Bronchial epithelial cell (primary cell): ENCODE data around the gene SCARF2. TPM values are rescaled to one million over a fixed set of nuclear protein-coding genes. Genes with fewer than 3 reads are reported as not detected.
"Not testable (repeated sequence)": the region's sequence is repeated elsewhere in the genome, so short reads cannot be mapped to it uniquely, and the experiment has no call there.

ENCODE experiments used
- DNase-seq: peaks from one replicate; pipeline ENCODE4 v3.0.0-alpha.2; 2010; ENCODE audit warnings: low read depth
- FAIRE-seq: peaks from 2 replicates; lab custom pipeline; 2011; peaks lifted over from hg19 to GRCh38; lab: Jason Lieb, UNC
- H3K27me3 ChIP-seq: 2 replicates; pipeline ENCODE4 v1.5.1; 2011; ENCODE audit warnings: low read length; ENCODE audit not compliant: control insufficient read depth, insufficient read depth
- H3K36me3 ChIP-seq: 2 replicates; pipeline ENCODE4 v1.5.1; 2011; ENCODE audit warnings: low read length; ENCODE audit not compliant: control insufficient read depth, insufficient read depth
- H3K4me3 ChIP-seq: 2 replicates; pipeline ENCODE4 v1.5.1; 2011; ENCODE audit warnings: mild to moderate bottlenecking, low read depth, low read length, control low read depth
- total RNA-seq: library from RNA; depleted of rRNA; stranded (reverse); fragments of >200 nt; gene quantifications from 2 replicates; pipeline ENCODE4 v1.2.1, GENCODE V29; 2014
- TF ChIP-seq, protein P1 (sequence below): IDR thresholded peaks from 2 replicates; pipeline ENCODE4 v1.5.1; 2011; ENCODE audit warnings: mild to moderate bottlenecking, moderate library complexity, low read length, control low read depth, inconsistent platforms; ENCODE audit not compliant: insufficient read depth, severe bottlenecking

Gene SCARF2
- total RNA-seq, 1 donor from 2014 or later = 0.53 TPM

DNA sequence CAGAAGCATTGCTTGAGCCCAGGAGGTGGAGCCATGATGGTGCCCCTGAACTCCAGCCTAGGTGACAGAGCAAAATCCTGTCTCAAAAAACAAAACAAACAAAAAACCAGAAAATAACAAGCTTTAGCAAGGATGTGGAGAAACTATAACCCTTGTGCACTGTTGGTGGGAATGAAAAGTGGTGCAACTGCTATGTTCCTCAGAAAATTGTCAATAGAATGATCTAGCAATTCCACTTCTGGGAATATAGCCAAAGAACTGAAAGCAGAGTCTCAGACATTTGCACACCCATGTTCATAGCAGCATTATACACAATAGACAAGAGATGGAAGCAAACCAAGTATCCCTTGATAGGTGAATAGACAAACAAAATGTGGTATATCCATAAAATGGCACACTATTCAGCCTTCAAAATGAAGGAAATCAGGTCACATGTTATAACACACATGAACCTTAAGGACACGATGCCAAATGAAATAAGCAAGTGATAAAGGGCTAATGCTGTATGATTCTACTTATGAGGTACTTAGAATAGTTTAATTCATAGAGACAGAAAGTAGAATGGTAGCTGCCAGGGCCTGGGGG is 42.1 kb upstream of the SCARF2 start:
- FAIRE-seq (no peak), DNase-seq (no peak)
- Histone ChIP-seq H3K4me3 (no peak overlapping the region), H3K36me3 (no peaks in the 10 kb centered on the region), H3K27me3 (no peaks in the 10 kb centered on the region)
- TF ChIP-seq, protein P1, sequence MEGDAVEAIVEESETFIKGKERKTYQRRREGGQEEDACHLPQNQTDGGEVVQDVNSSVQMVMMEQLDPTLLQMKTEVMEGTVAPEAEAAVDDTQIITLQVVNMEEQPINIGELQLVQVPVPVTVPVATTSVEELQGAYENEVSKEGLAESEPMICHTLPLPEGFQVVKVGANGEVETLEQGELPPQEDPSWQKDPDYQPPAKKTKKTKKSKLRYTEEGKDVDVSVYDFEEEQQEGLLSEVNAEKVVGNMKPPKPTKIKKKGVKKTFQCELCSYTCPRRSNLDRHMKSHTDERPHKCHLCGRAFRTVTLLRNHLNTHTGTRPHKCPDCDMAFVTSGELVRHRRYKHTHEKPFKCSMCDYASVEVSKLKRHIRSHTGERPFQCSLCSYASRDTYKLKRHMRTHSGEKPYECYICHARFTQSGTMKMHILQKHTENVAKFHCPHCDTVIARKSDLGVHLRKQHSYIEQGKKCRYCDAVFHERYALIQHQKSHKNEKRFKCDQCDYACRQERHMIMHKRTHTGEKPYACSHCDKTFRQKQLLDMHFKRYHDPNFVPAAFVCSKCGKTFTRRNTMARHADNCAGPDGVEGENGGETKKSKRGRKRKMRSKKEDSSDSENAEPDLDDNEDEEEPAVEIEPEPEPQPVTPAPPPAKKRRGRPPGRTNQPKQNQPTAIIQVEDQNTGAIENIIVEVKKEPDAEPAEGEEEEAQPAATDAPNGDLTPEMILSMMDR = no peak

DNA sequence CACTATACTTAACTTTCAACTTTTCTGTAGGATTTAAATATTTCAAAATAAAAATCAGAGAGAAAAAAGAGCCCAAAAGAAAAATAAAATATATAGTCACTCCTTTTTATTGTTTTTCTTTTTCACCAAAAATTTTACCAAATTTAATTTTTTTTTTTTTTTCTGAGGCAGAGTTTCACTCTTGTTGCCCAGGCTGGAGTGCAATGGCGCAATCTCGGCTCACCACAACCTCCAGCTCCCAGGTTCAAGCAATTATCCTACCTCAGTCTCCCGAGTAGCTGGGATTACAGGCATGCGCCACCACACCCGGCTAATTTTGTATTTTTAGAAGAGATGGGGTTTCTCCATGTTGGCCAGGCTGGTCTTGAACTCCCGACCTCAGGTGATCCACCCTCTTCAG is 40.4 kb upstream of the SCARF2 start:
- H3K4me3 ChIP-seq, FAIRE-seq, DNase-seq, H3K27me3 ChIP-seq, H3K36me3 ChIP-seq: not testable (repeated sequence)

DNA sequence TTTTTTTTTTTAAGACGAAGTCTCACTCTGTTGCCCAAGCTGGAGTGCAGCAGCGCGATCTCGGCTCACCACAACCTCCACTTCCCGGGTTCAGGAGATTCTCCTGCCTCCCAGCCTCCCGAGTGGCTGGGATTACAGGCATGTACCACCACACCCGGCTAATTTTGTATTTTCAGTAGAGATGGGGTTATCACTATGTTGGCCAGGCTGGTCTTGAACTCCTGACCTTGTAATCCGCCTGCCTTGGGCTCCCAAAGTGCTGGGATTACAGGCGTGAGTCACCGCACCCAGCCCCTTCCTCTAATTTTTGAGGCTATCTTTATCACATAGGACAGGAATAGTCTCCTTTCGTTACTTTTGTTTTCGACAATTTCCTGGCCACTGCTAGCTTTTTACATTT is 37.9 kb upstream of the SCARF2 start:
- not testable (repeated sequence) for H3K27me3 ChIP-seq, DNase-seq, H3K4me3 ChIP-seq, FAIRE-seq, H3K36me3 ChIP-seq

DNA sequence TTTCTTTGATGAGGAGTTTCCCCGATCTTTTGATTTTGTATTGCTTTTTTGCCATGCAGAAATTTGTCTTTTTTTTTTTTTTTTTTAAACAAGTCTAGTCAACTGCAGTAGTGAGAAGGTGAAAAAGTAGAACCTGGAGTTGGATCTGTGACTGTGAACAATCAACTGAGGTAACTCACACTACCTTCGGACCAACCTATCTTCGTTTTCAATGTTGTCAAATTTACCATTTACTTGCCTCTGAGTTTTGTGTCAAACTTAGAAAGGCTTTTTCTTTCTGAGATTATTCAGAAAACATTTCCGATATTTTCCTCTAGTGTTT is 37.5 kb upstream of the SCARF2 start:
- no peaks in the 10 kb centered on the region for H3K27me3 ChIP-seq
- no peak overlapping the region for H3K4me3 ChIP-seq
- TF ChIP-seq, protein P1 = no peak
- FAIRE-seq (no peak), DNase-seq (no peak)
- peaks cover 8% of the 10 kb centered on the region for H3K36me3 ChIP-seq

DNA sequence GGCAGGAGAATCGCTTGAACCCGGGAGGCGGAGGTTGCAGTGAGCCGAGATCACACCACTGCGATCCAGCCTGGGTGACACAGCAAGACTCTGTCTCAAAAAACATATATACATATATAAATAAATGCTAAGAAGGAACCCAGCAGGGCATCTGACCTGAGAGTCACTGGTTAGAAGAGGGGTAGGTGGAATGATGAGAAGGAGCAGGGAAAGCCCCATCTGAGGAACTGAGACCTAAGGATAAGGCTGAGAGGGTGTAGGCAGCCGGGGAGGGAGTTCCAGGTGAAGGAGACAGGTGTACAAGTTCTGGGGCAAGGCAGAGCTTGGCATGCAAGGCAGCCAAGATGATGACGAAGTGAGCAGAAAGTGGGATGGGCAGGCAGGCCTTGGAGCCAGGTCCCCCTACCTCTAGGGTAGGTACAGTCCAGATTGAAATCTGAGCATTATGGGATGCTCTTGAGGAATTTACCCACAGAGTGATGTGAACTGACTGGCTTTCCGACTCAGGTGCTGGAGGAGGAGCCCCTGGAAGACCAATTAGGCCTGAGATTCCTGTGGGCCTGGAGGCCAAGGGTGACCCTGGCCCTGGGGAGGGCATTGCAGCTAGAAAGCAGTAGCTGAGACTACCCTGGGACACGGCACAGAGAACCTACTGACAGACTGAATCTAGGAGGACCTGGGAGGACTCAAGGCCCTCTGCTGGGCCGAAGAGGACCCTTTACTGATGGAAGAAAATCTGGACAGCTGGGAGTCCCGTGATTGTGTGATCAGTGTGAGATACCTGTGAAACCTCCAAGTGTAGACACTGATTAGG is 35.2 kb upstream of the SCARF2 start:
- no peak for DNase-seq
- peaks cover 10% of the 10 kb centered on the region for H3K36me3 ChIP-seq
- TF ChIP-seq, protein P1 = no peak
- H3K27me3 ChIP-seq = no peaks in the 10 kb centered on the region
- H3K4me3 ChIP-seq = no peak overlapping the region
- FAIRE-seq = no peak

DNA sequence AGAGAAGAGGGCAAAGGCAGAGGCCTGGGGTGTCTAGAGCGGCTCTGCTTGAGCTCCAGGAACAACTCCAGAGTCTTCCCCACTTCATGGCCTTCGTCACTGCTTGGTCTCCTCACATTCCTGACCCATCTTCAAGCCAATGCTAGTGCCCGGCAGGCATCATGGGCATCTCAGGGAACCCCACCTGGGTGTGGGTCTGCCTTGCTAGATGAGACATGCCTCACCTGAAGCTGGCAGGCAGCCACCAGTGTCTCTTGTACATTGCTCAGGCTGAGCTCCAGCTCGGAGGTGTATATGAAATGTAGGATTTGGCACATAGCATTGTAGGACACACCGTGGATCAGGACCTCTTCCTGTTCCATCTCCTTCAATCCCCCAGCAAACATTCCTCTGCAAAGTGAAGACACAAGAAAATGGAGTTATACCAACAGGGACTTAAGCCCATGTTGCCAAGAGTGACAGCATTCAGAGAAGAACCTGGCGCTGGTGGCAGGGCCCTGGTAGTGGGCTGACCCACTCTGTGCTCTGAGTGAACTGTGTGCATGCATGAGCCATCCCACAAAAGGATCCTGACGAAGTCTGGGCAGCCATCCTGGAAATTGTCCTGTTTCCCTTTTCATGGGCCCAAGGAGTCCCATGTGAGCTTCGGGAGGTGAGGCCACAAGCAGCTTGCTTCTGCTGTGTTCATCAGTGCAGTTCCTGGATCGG is 33.7 kb upstream of the SCARF2 start:
- TF ChIP-seq, protein P1 = no peak
- peaks cover 10% of the 10 kb centered on the region for H3K36me3 ChIP-seq
- no peak overlapping the region for H3K4me3 ChIP-seq
- no peak for DNase-seq
- FAIRE-seq = no peak
- H3K27me3 ChIP-seq = no peaks in the 10 kb centered on the region

DNA sequence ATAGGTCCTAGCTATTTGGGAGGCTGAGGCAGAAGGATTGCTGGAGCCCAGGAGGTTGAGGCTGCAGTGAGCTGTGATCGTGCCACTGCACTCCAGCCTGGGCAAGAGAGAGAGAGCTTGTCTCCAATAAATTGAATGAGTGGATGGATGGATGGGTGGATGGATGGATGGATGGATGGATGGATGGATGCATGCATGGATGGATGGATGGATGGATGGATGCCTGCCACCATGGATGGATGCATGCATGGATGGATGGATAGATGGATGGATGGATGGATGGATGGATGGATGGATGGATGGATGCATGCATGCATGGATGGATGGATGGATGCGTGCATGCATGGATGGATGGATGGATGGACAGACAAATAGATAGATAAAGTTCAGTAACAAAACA is 32.9 kb upstream of the SCARF2 start:
- FAIRE-seq = peak; percentile 94
- not testable (repeated sequence) for H3K4me3 ChIP-seq, H3K27me3 ChIP-seq, DNase-seq
- H3K36me3 ChIP-seq = peaks cover 10% of the 10 kb centered on the region
